ENCODE results near the gene ZBTB7C.

- TF ChIP-seq EP300 (IDR thresholded peaks at IDR 0.05) (no peak), CTCF (IDR thresholded peaks at IDR 0.05) (no peak), POLR2A (IDR thresholded peaks at IDR 0.05) (no peak), POLR2AphosphoS5 (IDR thresholded peaks at IDR 0.05) (no peak)
Observed at GRCh38 chr18:48021273-48021914, 387.8 kb downstream of the ZBTB7C start.
